ENCODE data around the gene IL12A.

IL12A gene

DNA sequence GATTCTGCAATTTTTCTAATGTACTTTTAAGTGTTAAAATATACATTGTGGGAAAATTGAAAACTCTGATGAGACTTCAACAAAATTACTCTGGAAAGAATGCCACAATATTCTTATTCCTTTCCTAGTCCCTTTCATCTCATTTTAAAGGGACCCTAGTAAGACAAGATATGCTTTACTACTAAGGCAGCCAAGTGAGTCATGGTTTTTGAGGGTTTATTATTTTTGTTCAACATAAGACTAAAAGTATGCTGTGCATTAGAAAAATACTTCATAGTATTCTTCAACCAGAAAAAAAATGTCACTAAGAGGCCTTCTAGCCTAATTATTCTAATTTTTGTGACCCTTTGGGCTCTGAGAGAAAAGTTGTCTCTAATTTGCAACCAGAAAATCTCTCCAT, 7.4 kb downstream of the IL12A start:
- in situ Hi-C loops (cut with HindIII; ENCODE audit: low pct_unique_long_range_greater_than_20kb, low sequenced_read_pairs) = no loop called here
- DNase-seq (ENCODE audit: low read depth in 1 of 2, low spot score in 1 of 2) = no peak
- no peak for TF ChIP-seq JUND (IDR thresholded peaks at IDR 0.05; ENCODE audit: low read depth)

DNA sequence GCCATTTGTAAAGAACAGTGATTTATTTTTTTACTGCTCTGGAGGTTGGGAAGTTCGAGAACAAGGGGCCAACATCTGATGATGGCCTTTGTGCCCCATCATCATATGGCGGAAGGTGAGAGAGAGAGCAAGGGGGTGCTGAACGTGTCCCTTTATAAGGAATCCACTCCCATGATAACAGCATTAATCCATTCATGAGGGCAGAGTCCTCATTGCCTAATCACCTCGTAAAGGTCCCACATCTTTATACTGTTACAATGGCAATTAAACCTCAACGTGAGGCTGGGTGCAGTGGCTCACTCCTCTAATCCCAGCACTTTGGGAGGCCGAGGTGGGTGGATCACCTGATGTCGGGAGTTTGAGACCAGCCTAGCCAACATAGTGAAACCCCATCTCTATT, 8.3 kb downstream of the IL12A start:
- in situ Hi-C loops (cut with HindIII; ENCODE audit: low pct_unique_long_range_greater_than_20kb, low sequenced_read_pairs) = no loop called here
- TF ChIP-seq JUND (IDR thresholded peaks at IDR 0.05; ENCODE audit: low read depth) = no peak
- no peak for DNase-seq (ENCODE audit: low read depth in 1 of 2, low spot score in 1 of 2)

DNA sequence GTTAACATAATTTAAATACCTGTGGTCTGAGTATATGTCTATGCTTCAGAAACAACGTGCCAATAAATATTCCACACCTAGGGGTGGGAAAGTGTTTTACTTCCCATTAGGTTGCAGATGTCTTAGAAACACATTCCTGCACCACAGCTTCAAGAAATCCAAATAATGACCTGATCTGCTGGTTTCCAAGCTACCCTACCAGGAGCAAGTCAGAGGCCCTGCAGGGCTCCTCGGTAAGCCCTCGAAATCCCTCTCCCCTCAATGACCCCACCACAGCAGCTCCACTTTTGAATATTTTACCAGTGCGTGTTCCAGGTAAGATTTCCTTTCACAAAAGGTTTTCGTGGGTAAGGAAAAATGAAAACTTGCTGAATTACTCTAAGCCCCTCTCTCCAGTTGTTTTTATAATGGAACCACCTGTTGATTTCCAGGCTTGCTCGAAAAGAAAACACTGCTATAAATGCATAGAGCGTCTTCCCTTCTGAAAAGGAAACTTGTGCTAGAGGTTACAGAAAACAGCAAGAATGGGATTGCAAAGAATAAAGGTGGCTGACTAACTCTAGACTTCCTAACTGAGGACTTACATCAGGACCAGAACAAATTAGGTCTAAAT, 12.6 kb downstream of the IL12A start:
- in situ Hi-C loops (cut with HindIII; ENCODE audit: low pct_unique_long_range_greater_than_20kb, low sequenced_read_pairs) = no loop called here
- peak in 1 of 2 experiments; percentile 63 for DNase-seq (ENCODE audit: low read depth in 1 of 2, low spot score in 1 of 2)
- TF ChIP-seq JUND (IDR thresholded peaks at IDR 0.05; ENCODE audit: low read depth) = no peak

DNA sequence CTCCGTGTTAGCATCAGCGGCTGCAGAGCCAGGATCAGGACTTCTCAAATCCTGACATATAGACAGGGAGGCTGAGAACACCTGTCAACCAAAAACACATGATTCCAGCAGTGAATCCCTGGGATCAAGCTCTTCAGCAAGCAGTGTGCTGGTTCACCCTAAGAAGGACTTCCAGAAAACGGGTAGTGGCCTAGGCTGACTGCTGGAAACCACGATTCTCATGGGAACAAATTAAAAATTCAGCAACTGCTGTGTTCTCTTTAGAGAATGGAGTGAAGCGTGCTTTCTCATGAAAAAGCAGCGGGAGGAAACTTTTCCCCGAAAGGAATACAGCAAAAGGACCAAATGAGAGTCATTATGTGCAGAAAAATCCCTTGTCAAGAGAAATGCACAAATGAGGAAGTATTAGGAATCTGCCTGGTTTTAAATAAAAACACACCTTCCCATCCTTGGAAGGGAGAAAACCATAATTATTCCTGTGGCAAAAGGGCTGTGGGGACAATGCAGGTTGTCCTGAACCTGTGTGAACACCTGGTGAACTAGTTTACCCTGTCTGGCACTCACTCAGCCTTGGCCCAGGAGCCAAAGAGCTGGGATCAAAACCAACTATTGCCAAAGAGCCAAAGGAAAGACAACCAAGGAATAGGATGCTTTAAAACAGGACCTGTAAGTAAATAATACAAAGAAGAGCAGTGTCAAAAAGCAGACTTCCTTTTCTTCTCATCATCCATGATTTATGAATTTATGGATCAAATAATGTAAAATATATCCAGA, 13.4 kb downstream of the IL12A start:
- in situ Hi-C loops (cut with HindIII; ENCODE audit: low pct_unique_long_range_greater_than_20kb, low sequenced_read_pairs) = no loop called here
- no peak for TF ChIP-seq JUND (IDR thresholded peaks at IDR 0.05; ENCODE audit: low read depth)
- peak in 1 of 2 experiments; percentile 90 for DNase-seq (ENCODE audit: low read depth in 1 of 2, low spot score in 1 of 2)

DNA sequence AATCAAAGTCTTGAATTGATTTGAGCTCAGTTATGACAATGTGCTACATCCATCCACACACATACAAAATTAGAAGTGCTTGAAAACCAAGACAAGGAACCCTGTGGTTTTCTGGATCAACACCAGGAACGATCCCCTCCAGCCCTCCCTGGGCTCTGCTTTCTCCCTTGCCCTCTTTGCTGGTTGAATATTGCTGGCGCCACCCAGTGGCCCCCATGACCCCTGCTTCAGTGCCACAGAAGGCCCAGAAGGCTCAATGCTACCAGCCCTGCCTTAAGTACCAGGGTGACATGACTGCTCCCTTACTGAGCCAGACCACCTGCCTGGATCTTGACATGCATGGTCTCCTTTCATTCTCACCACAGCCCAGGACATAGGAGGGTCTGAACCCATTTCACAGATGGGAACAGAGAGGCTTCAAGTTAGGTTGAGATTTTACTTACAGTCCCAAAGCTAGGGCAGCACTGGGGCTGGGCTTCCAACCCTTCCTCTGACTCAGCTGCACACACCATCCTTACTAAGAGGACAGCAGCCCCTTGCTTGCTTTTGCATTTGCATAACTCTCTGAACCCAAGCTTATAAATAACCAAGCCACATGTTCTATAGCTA, 15.0 kb downstream of the IL12A start:
- TF ChIP-seq JUND (IDR thresholded peaks at IDR 0.05; ENCODE audit: low read depth) = no peak
- in situ Hi-C loops (cut with HindIII; ENCODE audit: low pct_unique_long_range_greater_than_20kb, low sequenced_read_pairs) = no loop called here
- peak in 1 of 2 experiments; percentile 81 for DNase-seq (ENCODE audit: low read depth in 1 of 2, low spot score in 1 of 2)

DNA sequence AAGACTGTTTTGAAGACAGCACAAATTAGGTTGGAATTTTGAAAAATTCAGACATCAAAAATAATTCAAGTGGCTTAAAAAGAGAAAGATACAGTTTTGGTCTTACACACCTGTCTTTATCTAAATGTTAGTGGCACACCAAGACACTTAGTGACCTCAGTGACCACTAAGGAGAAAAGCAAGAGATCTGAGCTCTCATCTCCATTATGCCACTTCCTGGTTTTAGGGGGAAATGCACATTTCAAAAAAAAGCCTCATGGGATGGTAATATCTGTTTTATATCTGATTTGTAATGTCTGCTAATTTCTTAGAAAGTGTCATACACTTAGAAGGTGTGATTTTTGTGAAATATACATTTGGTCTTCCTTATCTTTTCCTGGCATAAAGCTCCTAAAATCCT, 16.4 kb downstream of the IL12A start:
- no peak for TF ChIP-seq JUND (IDR thresholded peaks at IDR 0.05; ENCODE audit: low read depth)
- no peak for DNase-seq (ENCODE audit: low read depth in 1 of 2, low spot score in 1 of 2)
- in situ Hi-C loops (cut with HindIII; ENCODE audit: low pct_unique_long_range_greater_than_20kb, low sequenced_read_pairs) = no loop called here

DNA sequence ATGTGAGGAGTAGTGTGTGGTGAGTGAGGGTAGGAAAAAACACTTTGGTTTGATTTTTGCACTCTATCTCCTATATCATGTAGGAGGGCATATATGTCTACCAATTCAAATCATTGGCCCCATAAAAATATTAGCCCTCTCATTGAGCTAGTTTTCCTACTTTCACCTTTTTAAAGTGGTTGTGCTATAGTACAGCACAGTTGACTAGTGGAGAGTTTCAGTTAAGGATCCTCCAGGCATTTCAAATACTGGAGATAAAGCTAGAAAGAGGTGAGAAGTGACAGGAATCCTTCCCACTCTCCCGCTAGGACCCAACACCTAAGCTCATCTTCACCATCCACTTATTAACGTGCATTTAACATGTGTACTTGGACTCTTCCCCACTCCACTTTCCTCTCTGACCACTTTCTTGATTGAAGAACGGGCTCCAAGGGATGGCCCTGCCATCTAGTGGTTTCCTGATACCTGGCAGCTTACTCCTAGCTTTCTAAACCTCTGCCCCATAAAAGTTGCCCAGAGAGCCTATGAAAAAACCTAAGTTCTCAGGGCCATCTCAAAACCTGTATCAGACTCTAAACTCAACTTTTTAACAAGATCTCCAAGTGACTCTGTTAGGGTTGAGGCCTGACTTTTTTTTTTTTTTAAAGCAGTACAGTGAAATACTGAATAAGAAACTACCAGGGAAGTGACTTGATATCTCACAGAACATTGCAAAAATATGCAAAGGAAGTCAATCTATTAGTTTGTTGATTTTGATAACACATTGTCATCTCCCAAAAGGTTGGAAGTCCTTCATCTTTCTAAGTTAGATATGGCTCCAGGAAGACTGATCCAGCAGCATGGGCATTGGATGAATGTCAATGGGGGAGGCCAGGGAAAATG, 17.9 kb downstream of the IL12A start:
- in situ Hi-C loops (cut with HindIII; ENCODE audit: low pct_unique_long_range_greater_than_20kb, low sequenced_read_pairs) = no loop called here
- DNase-seq (ENCODE audit: low read depth in 1 of 2, low spot score in 1 of 2) = peak; percentile 69 to 87
- no peak for TF ChIP-seq JUND (IDR thresholded peaks at IDR 0.05; ENCODE audit: low read depth)

DNA sequence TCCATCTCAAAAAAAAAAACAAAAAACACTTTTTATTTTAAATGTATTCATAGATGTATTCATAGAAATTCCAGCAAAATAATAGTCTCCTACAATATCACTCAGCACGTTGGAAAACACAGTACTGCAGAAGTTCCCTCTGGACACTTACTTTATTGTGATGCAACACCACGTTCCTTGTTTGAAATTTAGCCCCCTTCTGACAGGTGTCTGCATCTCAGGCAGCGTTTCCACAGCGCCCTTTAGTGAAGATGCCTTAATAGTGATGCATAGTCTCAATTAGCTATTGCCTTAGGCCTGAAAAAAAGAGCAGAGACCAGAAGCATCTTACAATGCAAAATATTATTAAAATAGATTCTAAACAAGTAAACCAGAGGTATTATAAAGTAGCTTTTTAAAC, 20.3 kb downstream of the IL12A start:
- no peak for TF ChIP-seq JUND (IDR thresholded peaks at IDR 0.05; ENCODE audit: low read depth)
- in situ Hi-C loops (cut with HindIII; ENCODE audit: low pct_unique_long_range_greater_than_20kb, low sequenced_read_pairs) = no loop called here
- no peak for DNase-seq (ENCODE audit: low read depth in 1 of 2, low spot score in 1 of 2)

DNA sequence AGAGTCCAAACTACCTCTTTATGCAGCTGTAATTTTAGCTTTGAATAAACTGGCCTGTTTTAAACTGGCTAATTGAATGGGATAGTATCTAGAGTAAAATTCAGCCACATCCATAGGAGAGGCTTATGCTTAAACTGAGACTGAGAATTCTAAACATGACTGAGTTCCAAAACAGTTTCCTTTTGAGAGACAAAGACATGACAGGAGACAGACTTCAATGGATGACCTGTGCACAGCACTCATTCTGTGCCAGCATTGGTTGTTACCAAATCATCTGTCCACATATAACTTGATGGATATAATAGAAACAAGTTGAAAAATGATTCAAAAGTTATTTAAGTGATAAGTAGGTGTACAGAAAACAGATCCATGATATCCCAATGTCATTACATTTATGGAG, 20.9 kb downstream of the IL12A start:
- in situ Hi-C loops (cut with HindIII; ENCODE audit: low pct_unique_long_range_greater_than_20kb, low sequenced_read_pairs) = no loop called here
- no peak for DNase-seq (ENCODE audit: low read depth in 1 of 2, low spot score in 1 of 2)
- no peak for TF ChIP-seq JUND (IDR thresholded peaks at IDR 0.05; ENCODE audit: low read depth)

DNA sequence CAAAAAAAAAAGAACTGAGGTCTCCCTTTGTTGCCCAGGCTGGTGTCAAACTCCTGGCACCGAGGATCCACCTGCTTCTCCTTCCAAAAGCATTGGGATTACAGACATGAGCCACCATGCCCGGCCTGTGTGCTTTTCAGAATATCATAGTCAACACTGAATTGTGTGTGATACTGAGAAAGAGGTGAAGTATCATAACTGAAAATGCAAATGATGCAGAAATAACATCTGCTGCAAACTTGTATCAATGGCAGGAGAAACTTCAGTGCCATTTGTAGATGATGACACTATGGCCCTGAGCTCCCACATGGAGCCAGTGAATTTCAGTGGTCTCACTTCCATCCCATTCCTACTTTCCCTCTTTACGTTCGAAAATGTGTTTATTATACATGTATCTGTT, 21.9 kb downstream of the IL12A start:
- no peak for DNase-seq (ENCODE audit: low read depth in 1 of 2, low spot score in 1 of 2)
- in situ Hi-C loops (cut with HindIII; ENCODE audit: low pct_unique_long_range_greater_than_20kb, low sequenced_read_pairs) = no loop called here
- no peak for TF ChIP-seq JUND (IDR thresholded peaks at IDR 0.05; ENCODE audit: low read depth)

DNA sequence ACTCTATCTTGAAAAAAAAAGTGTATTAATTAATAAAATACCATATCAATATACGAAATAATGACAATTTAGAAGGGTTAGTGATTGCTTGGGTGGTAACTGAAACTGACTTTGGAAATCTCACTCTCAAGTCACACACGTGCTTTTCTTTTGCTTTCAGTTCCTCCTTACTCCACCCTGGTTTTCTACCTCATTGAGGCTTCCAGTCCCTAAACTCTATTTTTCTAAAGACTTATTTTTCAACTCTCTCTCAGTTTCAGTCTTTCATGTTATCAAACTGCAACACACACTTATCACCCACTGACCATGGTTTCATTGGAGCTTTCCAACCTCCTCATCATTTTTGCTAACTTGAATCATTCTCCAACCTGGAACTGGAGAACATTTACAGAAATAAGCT, 23.5 kb downstream of the IL12A start:
- DNase-seq (ENCODE audit: low read depth in 1 of 2, low spot score in 1 of 2) = no peak
- in situ Hi-C loops (cut with HindIII; ENCODE audit: low pct_unique_long_range_greater_than_20kb, low sequenced_read_pairs) = no loop called here
- TF ChIP-seq JUND (IDR thresholded peaks at IDR 0.05; ENCODE audit: low read depth) = no peak

DNA sequence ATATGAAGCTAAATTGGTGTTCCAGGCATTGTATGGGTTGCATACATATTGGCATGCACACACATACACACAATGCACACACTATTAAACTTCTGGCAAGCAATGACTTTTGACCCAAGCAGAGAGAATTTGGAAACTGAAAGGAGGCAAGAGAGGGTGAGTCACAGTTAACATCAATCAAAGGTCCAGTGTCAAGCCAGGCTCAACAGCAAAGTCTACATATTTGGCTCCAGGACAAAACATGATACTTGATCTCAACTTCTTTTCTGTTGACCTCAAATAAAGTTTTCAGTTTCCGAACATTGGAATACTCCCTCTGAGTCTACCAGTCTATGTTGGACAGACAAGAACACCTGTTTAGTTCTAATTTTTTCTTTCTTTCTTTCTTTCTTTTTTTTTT, 28.3 kb downstream of the IL12A start:
- TF ChIP-seq JUND (IDR thresholded peaks at IDR 0.05; ENCODE audit: low read depth) = no peak
- peak in 1 of 2 experiments; percentile 37 for DNase-seq (ENCODE audit: low read depth in 1 of 2, low spot score in 1 of 2)
- in situ Hi-C loops (cut with HindIII; ENCODE audit: low pct_unique_long_range_greater_than_20kb, low sequenced_read_pairs) = no loop called here

Data from T47D (cell line).